Endothelial cell of umbilical vein (primary cell): ENCODE data around the gene AFDN. TPM values are rescaled to one million over a fixed set of nuclear protein-coding genes. Genes with fewer than 3 reads are reported as not detected.

Experiments used
- BruUV-seq: library from RNA; stranded (reverse); fragments of 400-500 nt; replicated peaks from 2 replicates; lab custom pipeline; 2021; lab: Mats Ljungman, UMichigan
- CTCF ChIA-PET: fragments of 300-600, 350-600 bp; sonication (Branson Sonifier 250); formaldehyde crosslinking; loops from one replicate; lab custom pipeline; 2021; ENCODE audit warnings: antibody characterized with exemption, inconsistent platforms; lab: Charles Lee
- POLR2A ChIA-PET: fragments of 300-600, 350-600 bp; sonication (Branson Sonifier 250); formaldehyde crosslinking; loops from one replicate; lab custom pipeline; 2021; ENCODE audit warnings: antibody characterized with exemption, inconsistent platforms; lab: Charles Lee
- DNase-seq: peaks from one replicate; pipeline ENCODE4 v3.0.0-alpha.2; 2011; ENCODE audit warnings: low read depth, low spot score
- FAIRE-seq: peaks from 2 replicates; lab custom pipeline; 2011; peaks lifted over from hg19 to GRCh38; lab: Jason Lieb, UNC
- H2AFZ ChIP-seq: 2 replicates; pipeline ENCODE4 v1.6.0; 2012; ENCODE audit warnings: low read depth, low read length, control low read depth, inconsistent platforms
- H3K27ac ChIP-seq: 2 replicates; pipeline ENCODE4 v1.5.1; 2011; ENCODE audit warnings: low read depth, mild to moderate bottlenecking, control low read depth, low read length, moderate library complexity; ENCODE audit not compliant: insufficient read depth
- H3K27me3 ChIP-seq, 2 experiments: 2 replicates each; pipeline versions ENCODE4 v1.6.0 to v1.6.1; 2011; ENCODE audit warnings: low read length in 2 of 2, mixed read lengths in 1 of 2; ENCODE audit not compliant: control insufficient read depth in 2 of 2, insufficient read depth in 2 of 2
- H3K36me3 ChIP-seq, 2 experiments: 2 replicates in 1 of 2; 3 replicates in 1 of 2; pipeline ENCODE4 v1.5.1; 2011; ENCODE audit warnings: low read length in 2 of 2, mild to moderate bottlenecking in 1 of 2, moderate library complexity in 1 of 2; ENCODE audit not compliant: control insufficient read depth in 2 of 2, insufficient read depth in 2 of 2; ENCODE audit errors: extremely low read depth in 1 of 2
- H3K4me1 ChIP-seq: 3 replicates; pipeline ENCODE4 v1.5.1; 2011; ENCODE audit warnings: mild to moderate bottlenecking, low read length; ENCODE audit not compliant: control insufficient read depth, insufficient read depth; ENCODE audit errors: extremely low read depth
- H3K4me2 ChIP-seq: 2 replicates; pipeline ENCODE4 v1.6.1; 2011; ENCODE audit warnings: low read length, control low read depth, mixed read lengths; ENCODE audit not compliant: insufficient read depth
- H3K4me3 ChIP-seq, 3 experiments: fragments of 200-600 bp in 1 of 3; sonication (generic), shearing (Covaris generic) in 1 of 3; replicated peaks in 1 of 3; 2 replicates each; pipeline ENCODE4 v1.5.1; 2011 to 2016; ENCODE audit warnings: control low read depth in 3 of 3, low read length in 3 of 3, mild to moderate bottlenecking in 2 of 3, inconsistent platforms in 1 of 3, low read depth in 1 of 3, moderate library complexity in 1 of 3; ENCODE audit not compliant: insufficient read depth in 1 of 3
- H3K79me2 ChIP-seq: 2 replicates; pipeline ENCODE4 v1.6.0; 2012; ENCODE audit warnings: low read length, inconsistent platforms; ENCODE audit not compliant: control insufficient read depth, insufficient read depth
- H3K9ac ChIP-seq: replicated peaks from 2 replicates; pipeline ENCODE3; 2011; ENCODE audit warnings: low read length, control low read depth; ENCODE audit not compliant: insufficient read depth; ENCODE audit errors: extremely low read depth
- H3K9me1 ChIP-seq: replicated peaks from 3 replicates; pipeline ENCODE4 v1.6.0; 2011; ENCODE audit warnings: mild to moderate bottlenecking, low read length; ENCODE audit not compliant: control insufficient read depth, insufficient read depth; ENCODE audit errors: extremely low read depth
- H3K9me3 ChIP-seq: replicated peaks from 2 replicates; pipeline ENCODE4 v1.5.1; 2012; ENCODE audit warnings: low read length, inconsistent platforms; ENCODE audit not compliant: control insufficient read depth, insufficient read depth
- H4K20me1 ChIP-seq: replicated peaks from 2 replicates; pipeline ENCODE3; 2011; ENCODE audit warnings: mild to moderate bottlenecking, low read length; ENCODE audit not compliant: control insufficient read depth, insufficient read depth; ENCODE audit errors: extremely low read depth
- CTCF ChIP-seq, 2 donors: IDR thresholded peaks; 1 replicate in 1 of 2; 2 replicates in 1 of 2; pipeline ENCODE4 v1.5.1; 2011; ENCODE audit warnings: low read length in 2 of 2, mild to moderate bottlenecking in 2 of 2, moderate library complexity in 2 of 2, control low read depth in 1 of 2, inconsistent platforms in 1 of 2, low read depth in 1 of 2; ENCODE audit not compliant: insufficient read depth in 1 of 2; ENCODE audit errors: extremely low read depth in 1 of 2
- EZH2 ChIP-seq: IDR thresholded peaks from 2 replicates; pipeline ENCODE4 v1.6.1; 2012; ENCODE audit warnings: borderline replicate concordance, low read depth, mild to moderate bottlenecking, moderate library complexity, low read length, inconsistent platforms; ENCODE audit not compliant: severe bottlenecking
- FOS ChIP-seq: IDR thresholded peaks from 2 replicates; pipeline ENCODE4 v1.6.1; 2011; ENCODE audit warnings: mild to moderate bottlenecking, low read length, moderate library complexity, borderline replicate concordance; ENCODE audit not compliant: insufficient read depth
- GATA2 ChIP-seq: IDR thresholded peaks from 2 replicates; pipeline ENCODE4 v1.7.0; 2011; ENCODE audit warnings: low read depth, mild to moderate bottlenecking, moderate library complexity, mixed read lengths, low read length; ENCODE audit not compliant: insufficient read length, insufficient read depth
- JUN ChIP-seq: IDR thresholded peaks from 2 replicates; pipeline ENCODE4 v1.6.1; 2011; ENCODE audit warnings: borderline replicate concordance, low read depth; ENCODE audit not compliant: insufficient read length, insufficient read depth
- MAX ChIP-seq: IDR thresholded peaks from 2 replicates; pipeline ENCODE4 v1.6.1; 2011; ENCODE audit not compliant: insufficient read depth, insufficient read length
- MYC ChIP-seq: IDR thresholded peaks from one replicate; pipeline ENCODE4 v1.6.1; 2011; ENCODE audit warnings: mild to moderate bottlenecking, low read depth, low read length
- POLR2A ChIP-seq: IDR thresholded peaks from 2 replicates; pipeline ENCODE4 v1.6.1; 2012; ENCODE audit warnings: low read depth, mild to moderate bottlenecking, control low read depth, low read length
- POLR2AphosphoS5 ChIP-seq: IDR thresholded peaks from 2 replicates; pipeline ENCODE4 v1.6.1; 2012; ENCODE audit warnings: low read depth, mild to moderate bottlenecking, control low read depth, low read length, moderate library complexity; ENCODE audit not compliant: insufficient read depth
- dilution Hi-C: fragments of 300-500 bp; cut with MboI; formaldehyde crosslinking; loops from one replicate; pipeline ENCODE4 v1.15.0; 2019; ENCODE audit warnings: low sequenced_read_pairs; ENCODE audit not compliant: extremely low pct_ligation_motif_present
- intact Hi-C: fragments of 100-400 bp; cut with micrococcal nuclease; formaldehyde crosslinking; loops from one replicate; pipeline ENCODE4 v1.10.0; 2022
- polyA plus RNA-seq, 4 experiments: library from polyadenylated mRNA; depleted of rRNA in 3 of 4; stranded (reverse) in 3 of 4; unstranded in 1 of 4; fragments of >200 nt; gene quantifications; 2 replicates each; pipeline versions ENCODE4 v1.2.1 to v1.2.3, GENCODE V29; 2011 to 2012; ENCODE audit warnings: missing spikeins in 1 of 4
- total RNA-seq: library from RNA; stranded (reverse); gene quantifications from 2 replicates; pipeline ENCODE4 v1.2.3, GENCODE V29; 2021

The AFDN gene
- total and polyA plus RNA-seq, 2 donors (not counting 3 experiments of a cell fraction or from before 2014, with no cell fraction given) = 31.0 to 134 TPM

DNA sequence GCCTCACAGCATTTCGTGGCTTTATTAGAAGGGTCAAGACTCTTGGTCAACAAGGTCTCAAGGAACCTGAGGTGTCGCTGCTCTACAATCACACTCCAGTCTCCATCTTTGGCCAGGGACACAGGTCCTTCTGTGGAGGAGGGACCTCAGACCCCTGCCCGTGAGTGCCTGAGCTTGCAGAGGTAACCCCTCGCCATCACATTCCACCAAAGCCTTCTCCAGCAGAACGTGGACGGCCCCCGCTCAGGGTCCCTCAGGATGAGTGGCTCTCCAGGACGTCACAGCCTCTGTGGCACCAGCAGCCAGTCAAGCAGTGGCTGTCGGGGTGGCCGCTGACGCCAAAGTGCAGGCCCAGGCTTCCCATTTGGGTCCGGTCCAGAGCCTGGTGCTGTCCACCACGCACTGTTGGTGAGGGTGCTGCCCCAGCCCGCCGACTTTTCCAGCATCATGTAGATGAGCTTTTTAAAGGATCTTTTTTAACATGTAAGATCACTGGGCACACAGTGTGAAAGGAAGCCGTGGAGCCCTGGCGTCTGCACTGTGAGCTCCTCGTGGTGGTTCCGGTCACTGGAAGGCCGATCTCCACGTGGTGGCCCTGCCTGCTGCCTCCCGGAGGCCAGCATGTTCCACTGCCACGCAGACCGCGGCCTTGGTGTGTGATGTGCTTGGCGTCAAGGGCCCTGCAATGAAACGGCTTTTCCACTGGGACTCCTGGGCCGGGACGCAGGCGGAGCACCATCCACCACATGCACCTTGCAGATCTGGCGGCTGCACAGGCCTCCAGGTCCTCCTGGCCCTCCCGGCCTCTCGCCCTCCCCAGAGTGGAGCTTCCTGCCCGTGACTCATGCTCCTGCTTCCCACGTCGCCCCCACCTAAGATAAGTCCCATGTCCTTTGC is 162.5 kb downstream of the AFDN start:
- Histone ChIP-seq H3K4me1 (peaks cover 13% of the 10 kb centered on the region), H4K20me1 (no peaks in the 10 kb centered on the region), H3K9ac (no peak overlapping the region), H2AFZ (no peak overlapping the region), H3K4me2 (no peak overlapping the region), H3K79me2 (no peaks in the 10 kb centered on the region), H3K9me1 (no peaks in the 10 kb centered on the region), H3K27me3 (no peaks in the 10 kb centered on the region), H3K9me3 (no peaks in the 10 kb centered on the region), H3K4me3 (no peak overlapping the region), H3K36me3 (no peaks in the 10 kb centered on the region), H3K27ac (no peak overlapping the region)
- POLR2A ChIA-PET = no interaction called here
- dilution Hi-C loops = no loop called here
- DNase-seq = no peak
- no peak for FAIRE-seq
- no TSS peak for BruUV-seq
- CTCF ChIA-PET = interaction anchor here (1.3 kb wide), 1 partner anchor 8 kb away, joined by 3 read pairs; no protein-coding TSS in a partner anchor
- no peak for TF ChIP-seq EZH2
- no peak for TF ChIP-seq POLR2A
- no peak for TF ChIP-seq GATA2
- no peak for TF ChIP-seq MYC
- TF ChIP-seq POLR2AphosphoS5 = no peak
- TF ChIP-seq JUN = no peak
- TF ChIP-seq MAX = no peak
- TF ChIP-seq FOS = no peak
- TF ChIP-seq CTCF (IDR thresholded peaks at IDR 0.05; ENCODE audit: extremely low read depth in 1 of 2, insufficient read depth in 1 of 2, low read depth in 1 of 2, low read length in 2 of 2) = no peak
- intact Hi-C loops = no loop called here
